Measurements from ENCODE around the gene TMEM132C. TPM values are rescaled to one million over a fixed set of nuclear protein-coding genes. Genes with fewer than 3 reads are reported as not detected.
A peak's percentile ranks its signal among the peaks of the same experiment; 100 is the strongest.

Gene TMEM132C
- total RNA-seq, 1 donor from 2014 or later, result 61.8 TPM

DNA sequence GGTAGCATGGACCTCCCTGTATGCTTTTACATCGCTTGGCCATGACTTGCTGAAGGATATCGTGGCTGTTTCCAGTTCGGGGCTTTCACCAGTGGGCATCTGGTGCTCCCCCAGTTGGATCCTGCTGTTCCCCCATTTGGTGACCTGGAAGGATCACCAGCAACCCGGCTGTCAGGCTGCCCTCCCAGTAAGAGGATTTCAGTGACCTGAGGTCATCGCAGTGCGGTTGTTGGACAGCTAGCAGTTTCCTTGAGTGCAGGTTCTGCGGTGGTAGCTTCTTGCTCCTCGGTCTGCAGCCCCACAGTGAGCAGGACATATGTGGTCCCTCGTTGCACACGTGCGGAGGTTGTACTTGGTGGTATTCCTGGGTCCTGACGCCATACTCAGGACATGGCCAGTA is 58.7 kb downstream of the TMEM132C start:
- H3K4me1 Mint-ChIP-seq (ENCODE audit: unreplicated experiment), result peaks cover 45% of the 10 kb centered on the region
- peaks cover 12% of the 10 kb centered on the region for H3K9me3 Mint-ChIP-seq
- TF ChIP-seq, protein P1, sequence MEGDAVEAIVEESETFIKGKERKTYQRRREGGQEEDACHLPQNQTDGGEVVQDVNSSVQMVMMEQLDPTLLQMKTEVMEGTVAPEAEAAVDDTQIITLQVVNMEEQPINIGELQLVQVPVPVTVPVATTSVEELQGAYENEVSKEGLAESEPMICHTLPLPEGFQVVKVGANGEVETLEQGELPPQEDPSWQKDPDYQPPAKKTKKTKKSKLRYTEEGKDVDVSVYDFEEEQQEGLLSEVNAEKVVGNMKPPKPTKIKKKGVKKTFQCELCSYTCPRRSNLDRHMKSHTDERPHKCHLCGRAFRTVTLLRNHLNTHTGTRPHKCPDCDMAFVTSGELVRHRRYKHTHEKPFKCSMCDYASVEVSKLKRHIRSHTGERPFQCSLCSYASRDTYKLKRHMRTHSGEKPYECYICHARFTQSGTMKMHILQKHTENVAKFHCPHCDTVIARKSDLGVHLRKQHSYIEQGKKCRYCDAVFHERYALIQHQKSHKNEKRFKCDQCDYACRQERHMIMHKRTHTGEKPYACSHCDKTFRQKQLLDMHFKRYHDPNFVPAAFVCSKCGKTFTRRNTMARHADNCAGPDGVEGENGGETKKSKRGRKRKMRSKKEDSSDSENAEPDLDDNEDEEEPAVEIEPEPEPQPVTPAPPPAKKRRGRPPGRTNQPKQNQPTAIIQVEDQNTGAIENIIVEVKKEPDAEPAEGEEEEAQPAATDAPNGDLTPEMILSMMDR (conservative IDR thresholded peaks at IDR 0.05), result no peak
- H3K4me3 Mint-ChIP-seq, result peak overlapping the region; percentile 53
- DNase-seq (ENCODE audit: extremely low spot score, unreplicated experiment), result no peak
- no peak overlapping the region for H3K27ac Mint-ChIP-seq
- H3K27me3 Mint-ChIP-seq, result no peaks in the 10 kb centered on the region
- peaks cover 9% of the 10 kb centered on the region for H3K36me3 Mint-ChIP-seq

DNA sequence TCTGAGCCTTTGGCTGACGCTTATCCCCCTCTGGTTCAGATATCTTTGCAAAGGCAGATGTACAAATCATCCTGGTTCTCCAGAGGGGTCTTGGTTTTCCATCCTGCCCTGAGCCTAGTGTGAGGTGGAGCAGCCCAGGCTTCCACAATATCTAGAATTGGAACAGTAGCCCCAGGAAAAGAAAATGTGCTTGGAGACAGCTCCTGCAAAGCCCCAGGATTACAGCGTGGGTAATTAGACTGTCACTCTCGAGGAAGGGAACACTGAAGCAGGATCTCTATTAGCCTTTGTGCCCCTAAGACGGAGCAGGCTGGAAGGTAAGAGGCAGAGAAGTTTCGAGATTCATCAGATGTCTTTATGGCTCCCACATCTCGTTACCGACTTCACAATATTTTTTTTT is 59.4 kb downstream of the TMEM132C start:
- H3K4me1 Mint-ChIP-seq (ENCODE audit: unreplicated experiment), result peaks cover 45% of the 10 kb centered on the region
- H3K27ac Mint-ChIP-seq, result peak overlapping the region; percentile 50
- H3K4me3 Mint-ChIP-seq, result peak overlapping the region; percentile 74
- H3K27me3 Mint-ChIP-seq, result no peaks in the 10 kb centered on the region
- H3K9me3 Mint-ChIP-seq, result peaks cover 8% of the 10 kb centered on the region
- H3K36me3 Mint-ChIP-seq, result peaks cover 6% of the 10 kb centered on the region
- TF ChIP-seq, protein P1 (conservative IDR thresholded peaks at IDR 0.05), result no peak
- no peak for DNase-seq (ENCODE audit: extremely low spot score, unreplicated experiment)

DNA sequence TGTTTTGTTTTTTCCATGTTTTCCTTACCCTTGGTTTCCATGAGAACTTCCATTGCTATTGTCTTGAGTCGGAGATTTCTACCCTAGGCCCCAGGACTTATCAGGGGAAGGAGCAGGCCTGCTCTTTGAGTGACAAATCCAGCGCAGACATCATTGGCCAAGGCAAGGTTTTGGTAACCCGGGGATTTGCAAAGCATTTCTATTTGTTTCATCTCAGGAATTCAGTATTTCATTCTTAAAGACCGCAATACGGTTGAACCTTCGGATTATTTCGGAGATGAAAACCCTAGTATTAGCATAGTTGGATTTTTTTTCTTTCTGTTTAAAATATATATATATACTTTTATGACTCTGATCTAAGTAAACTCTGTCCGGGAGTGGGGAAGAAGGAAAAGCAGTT is 62.0 kb downstream of the TMEM132C start:
- Mint-ChIP-seq H3K27me3 (no peaks in the 10 kb centered on the region), H3K27ac (no peak overlapping the region), H3K36me3 (no peaks in the 10 kb centered on the region), H3K9me3 (no peaks in the 10 kb centered on the region), H3K4me3 (no peak overlapping the region), H3K4me1 (ENCODE audit: unreplicated experiment) (peaks cover 31% of the 10 kb centered on the region)
- no peak for DNase-seq (ENCODE audit: extremely low spot score, unreplicated experiment)
- TF ChIP-seq, protein P1 (conservative IDR thresholded peaks at IDR 0.05), result no peak

DNA sequence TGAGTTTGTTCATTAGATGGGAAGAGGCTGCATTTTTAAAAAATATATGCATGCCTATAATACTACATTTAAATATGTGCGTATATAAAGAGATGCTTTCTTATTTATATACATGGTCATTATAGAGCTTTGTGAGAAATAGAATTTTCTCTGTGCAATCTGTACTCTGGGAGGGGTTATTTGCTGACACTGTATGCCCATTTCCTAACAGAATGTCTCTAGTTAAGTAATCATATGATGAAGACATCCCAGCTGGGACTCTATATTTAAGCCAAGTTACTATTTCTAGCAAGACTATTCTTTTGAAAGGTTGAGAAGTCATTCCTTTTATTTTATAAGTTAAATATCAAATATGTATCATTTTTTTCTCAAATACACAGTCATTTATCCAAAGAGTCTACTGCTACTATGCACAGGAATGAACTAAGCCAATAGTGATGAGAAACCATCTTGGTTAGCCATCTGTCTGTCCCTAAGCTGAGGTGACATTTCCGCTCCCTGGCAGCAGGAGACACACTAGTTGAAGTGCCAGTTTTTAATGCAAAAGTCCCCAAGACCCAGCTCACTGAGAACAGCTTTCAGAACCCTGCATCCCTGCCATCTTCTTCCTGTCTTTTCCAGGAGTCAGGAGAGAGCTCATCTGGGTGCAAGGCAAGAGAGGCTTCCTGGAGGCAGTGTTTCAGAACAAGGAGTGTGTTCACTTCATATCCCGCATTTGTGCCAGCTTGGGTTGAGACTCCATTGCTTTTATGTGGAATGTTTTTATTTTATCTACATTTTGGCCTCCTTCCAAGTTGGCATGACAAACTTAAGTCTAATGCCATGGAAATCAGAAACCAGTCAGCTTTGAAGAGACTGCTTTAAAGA is 69.5 kb downstream of the TMEM132C start:
- no peaks in the 10 kb centered on the region for H3K9me3 Mint-ChIP-seq
- no peaks in the 10 kb centered on the region for H3K36me3 Mint-ChIP-seq
- H3K27ac Mint-ChIP-seq, result peak overlapping the region; percentile 34
- H3K4me1 Mint-ChIP-seq (ENCODE audit: unreplicated experiment), result peaks cover 34% of the 10 kb centered on the region
- peak overlapping the region; percentile 58 for H3K4me3 Mint-ChIP-seq
- DNase-seq (ENCODE audit: extremely low spot score, unreplicated experiment), result no peak
- H3K27me3 Mint-ChIP-seq, result peaks cover 35% of the 10 kb centered on the region
- TF ChIP-seq, protein P1 (conservative IDR thresholded peaks at IDR 0.05), result no peak

DNA sequence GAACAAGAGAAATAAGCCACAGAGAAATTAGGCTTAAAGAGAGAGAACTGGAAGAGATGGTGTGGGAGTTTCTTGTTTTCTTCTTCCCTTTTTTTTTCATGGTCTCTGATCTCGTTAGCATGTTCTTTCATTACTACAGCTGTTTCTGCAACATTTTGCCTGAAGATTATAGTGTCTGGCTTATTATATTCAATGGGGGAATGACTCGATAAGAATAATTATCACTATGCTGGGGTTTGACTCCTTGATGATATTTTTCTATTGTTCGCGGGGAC is 70.0 kb downstream of the TMEM132C start:
- TF ChIP-seq, protein P1 (conservative IDR thresholded peaks at IDR 0.05), result no peak
- peak overlapping the region; percentile 58 for H3K4me3 Mint-ChIP-seq
- no peaks in the 10 kb centered on the region for H3K36me3 Mint-ChIP-seq
- H3K4me1 Mint-ChIP-seq (ENCODE audit: unreplicated experiment), result peaks cover 36% of the 10 kb centered on the region
- H3K27me3 Mint-ChIP-seq, result peaks cover 35% of the 10 kb centered on the region
- H3K27ac Mint-ChIP-seq, result peak overlapping the region; percentile 34
- no peaks in the 10 kb centered on the region for H3K9me3 Mint-ChIP-seq
- DNase-seq (ENCODE audit: extremely low spot score, unreplicated experiment), result no peak

All from type B pancreatic cell (in vitro differentiated cells).